HepG2 (cell line): ENCODE data around the gene LENEP. TPM values are rescaled to one million over a fixed set of nuclear protein-coding genes. Genes with fewer than 3 reads are reported as not detected.

Experiments used
- ATAC-seq: fragments of 200-7000 bp; cut with Tn5 transposase; 3 replicates; pipeline ENCODE4 v1.9.1; 2020; ENCODE audit warnings: mild to moderate bottlenecking, moderate library complexity
- BruUV-seq: library from RNA; stranded (reverse); fragments of 400-500 nt; replicated peaks from 2 replicates; lab custom pipeline; 2021; lab: Mats Ljungman, UMichigan
- CTCF ChIA-PET: fragments of 300-600 bp; formaldehyde crosslinking; extraction: SDS; loops from one replicate; lab custom pipeline; 2021; ENCODE audit warnings: low total read pairs, inconsistent platforms, low intra/inter-chr PET ratio; lab: Yijun Ruan, JAX
- POLR2A ChIA-PET: fragments of 350-600 bp; sonication (Branson Sonifier 250); formaldehyde crosslinking; loops from one replicate; lab custom pipeline; 2020; ENCODE audit warnings: antibody characterized with exemption, inconsistent platforms; lab: Yijun Ruan, JAX
- DNase-seq: peaks from one replicate; pipeline ENCODE4 v3.0.0-alpha.2; 2015; ENCODE audit warnings: low spot score
- FAIRE-seq: peaks from 3 replicates; lab custom pipeline; 2011; peaks lifted over from hg19 to GRCh38; lab: Jason Lieb, UNC
- H2AFZ ChIP-seq: one replicate; pipeline ENCODE4 v1.6.1; 2011; ENCODE audit warnings: low read length, inconsistent platforms
- H3K27ac ChIP-seq: fragments of 300-600 bp; 3 replicates; pipeline ENCODE4 v1.8.0; 2011; ENCODE audit warnings: mixed run types, mild to moderate bottlenecking, mixed read lengths, low read length, inconsistent platforms; ENCODE audit not compliant: insufficient read depth; ENCODE audit errors: extremely low read length
- H3K27me3 ChIP-seq, 2 experiments: fragments of 200-600 bp in 1 of 2; 2 replicates in 1 of 2; 3 replicates in 1 of 2; pipeline versions ENCODE4 v1.6.0 to v1.8.0; 2011; ENCODE audit warnings: low read length in 2 of 2, mild to moderate bottlenecking in 2 of 2, moderate library complexity in 2 of 2, inconsistent platforms in 1 of 2; ENCODE audit not compliant: insufficient read depth in 2 of 2, control insufficient read depth in 1 of 2
- H3K36me3 ChIP-seq, 2 experiments: fragments of 200-600 bp in 1 of 2; replicated peaks in 1 of 2; 2 replicates in 1 of 2; 3 replicates in 1 of 2; pipeline versions ENCODE4 v1.5.1 to v1.8.0; 2011; ENCODE audit warnings: low read length in 2 of 2, inconsistent platforms in 1 of 2; ENCODE audit not compliant: insufficient read depth in 2 of 2, control insufficient read depth in 1 of 2
- H3K4me1 ChIP-seq: 2 replicates; pipeline ENCODE4 v1.5.1; 2012; ENCODE audit warnings: low read length, inconsistent platforms; ENCODE audit not compliant: insufficient read depth
- H3K4me2 ChIP-seq: 2 replicates; pipeline ENCODE4 v1.6.0; 2011; ENCODE audit warnings: low read depth, low read length, inconsistent platforms
- H3K4me3 ChIP-seq, 3 experiments: fragments of 200-600 bp in 1 of 3; sonication (generic), shearing (Covaris generic) in 1 of 3; replicated peaks in 1 of 3; 2 replicates each; pipeline ENCODE4 v1.5.1; 2011 to 2016; ENCODE audit warnings: low read length in 3 of 3, inconsistent platforms in 2 of 3, low read depth in 2 of 3, mild to moderate bottlenecking in 2 of 3, control low read depth in 1 of 3, mixed read lengths in 1 of 3; ENCODE audit not compliant: insufficient read depth in 1 of 3
- H3K79me2 ChIP-seq: one replicate; pipeline ENCODE4 v1.6.1; 2011; ENCODE audit warnings: low read length, inconsistent platforms; ENCODE audit not compliant: insufficient read depth
- H3K9ac ChIP-seq: 2 replicates; pipeline ENCODE4 v1.6.0; 2011; ENCODE audit warnings: mild to moderate bottlenecking, low read depth, low read length, inconsistent platforms; ENCODE audit not compliant: insufficient read depth
- H3K9me3 ChIP-seq: 2 replicates; pipeline ENCODE4 v1.5.1; 2012; ENCODE audit warnings: mild to moderate bottlenecking, low read length
- H4K20me1 ChIP-seq: 2 replicates; pipeline ENCODE4 v1.6.0; 2011; ENCODE audit warnings: inconsistent platforms, mild to moderate bottlenecking, low read length, moderate library complexity; ENCODE audit not compliant: insufficient read depth
- BRD4 ChIP-seq: sonication (generic); formaldehyde crosslinking; IDR thresholded peaks from 2 replicates; pipeline ENCODE4 v1.4.0; 2020; ENCODE audit warnings: missing genetic modification reagents
- CBX1 ChIP-seq: IDR thresholded peaks from one replicate; pipeline ENCODE4 v1.6.1; 2016; ENCODE audit warnings: antibody characterized with exemption, low read depth
- CBX5 ChIP-seq: sonication (generic); formaldehyde crosslinking; IDR thresholded peaks from 2 replicates; pipeline ENCODE4 v1.4.0; 2020; ENCODE audit warnings: missing genetic modification reagents, borderline replicate concordance
- EP300 ChIP-seq, 3 experiments: sonication (generic) in 1 of 3; formaldehyde crosslinking in 1 of 3; IDR thresholded peaks; 2 replicates each; pipeline versions ENCODE4 v1.5.1 to v1.6.1; 2011 to 2020; ENCODE audit warnings: low read depth in 2 of 3, low read length in 2 of 3, borderline replicate concordance in 1 of 3, improper control_type of control experiment in 1 of 3, mild to moderate bottlenecking in 1 of 3, missing genetic modification reagents in 1 of 3, moderate library complexity in 1 of 3
- HIVEP1 ChIP-seq: sonication (generic); formaldehyde crosslinking; IDR thresholded peaks from 2 replicates; pipeline ENCODE4 v1.4.0; 2020; ENCODE audit warnings: mild to moderate bottlenecking, missing genetic modification reagents
- JDP2 ChIP-seq: sonication (generic); formaldehyde crosslinking; IDR thresholded peaks from 2 replicates; pipeline ENCODE4 v1.8.1; 2022; ENCODE audit warnings: missing genetic modification reagents, borderline replicate concordance
- MNT ChIP-seq: fragments of 450-650 bp; IDR thresholded peaks from 2 replicates; pipeline ENCODE4 v1.6.1; 2016
- PHF5A ChIP-seq: IDR thresholded peaks from one replicate; pipeline ENCODE4 v1.6.1; 2018; ENCODE audit warnings: low read depth, missing genetic modification reagents; ENCODE audit not compliant: unreplicated experiment
- RARA ChIP-seq: IDR thresholded peaks from 2 replicates; pipeline ENCODE4 v1.6.1; 2016; ENCODE audit warnings: missing genetic modification reagents, missing compliant biosample characterization
- REL ChIP-seq: sonication (generic); formaldehyde crosslinking; conservative IDR thresholded peaks from 2 replicates; pipeline ENCODE4 v1.8.0; 2022; ENCODE audit warnings: mild to moderate bottlenecking, missing genetic modification reagents, moderate library complexity
- REPIN1 ChIP-seq: sonication (generic); formaldehyde crosslinking; IDR thresholded peaks from 2 replicates; pipeline ENCODE4 v1.8.0; 2022; ENCODE audit warnings: missing genetic modification reagents, low read depth, mild to moderate bottlenecking, borderline replicate concordance
- TCF12 ChIP-seq, 2 experiments: fragments of 450-650 bp in 1 of 2; sonication (generic) in 1 of 2; formaldehyde crosslinking in 1 of 2; IDR thresholded peaks; 2 replicates each; pipeline versions ENCODE4 v1.6.1 to v1.8.0; 2017 to 2022; ENCODE audit warnings: antibody characterized with exemption in 1 of 2, mild to moderate bottlenecking in 1 of 2, missing genetic modification reagents in 1 of 2, moderate library complexity in 1 of 2
- ZBTB8A ChIP-seq: sonication (generic); formaldehyde crosslinking; IDR thresholded peaks from 2 replicates; pipeline ENCODE4 v1.4.0; 2020; ENCODE audit warnings: mild to moderate bottlenecking, low read depth, missing genetic modification reagents, borderline replicate concordance
- ZNF230 ChIP-seq: sonication (generic); formaldehyde crosslinking; IDR thresholded peaks from 2 replicates; pipeline ENCODE4 v1.4.0; 2020; ENCODE audit warnings: mild to moderate bottlenecking, missing genetic modification reagents
- ZNF263 ChIP-seq: sonication (generic); formaldehyde crosslinking; IDR thresholded peaks from 2 replicates; pipeline ENCODE4 v1.4.0; 2020; ENCODE audit warnings: missing genetic modification reagents
- ZNF274 ChIP-seq: sonication (generic); formaldehyde crosslinking; IDR thresholded peaks from 2 replicates; pipeline ENCODE4 v1.5.1; 2020; ENCODE audit warnings: mild to moderate bottlenecking, missing genetic modification reagents
- ZNF460 ChIP-seq: sonication (generic); formaldehyde crosslinking; IDR thresholded peaks from 2 replicates; pipeline ENCODE4 v1.5.1; 2020; ENCODE audit warnings: missing genetic modification reagents, mild to moderate bottlenecking, borderline replicate concordance
- ZNF547 ChIP-seq: sonication (generic); formaldehyde crosslinking; IDR thresholded peaks from 2 replicates; pipeline ENCODE4 v1.5.1; 2020; ENCODE audit warnings: mild to moderate bottlenecking, missing genetic modification reagents
- WGBS: methylation state at CpG from one replicate; pipeline ENCODE4 v1.1.6; 2017; ENCODE audit warnings: low lambda C conversion rate; 5-methylcytosine and 5-hydroxymethylcytosine counted together
- in situ Hi-C: cut with HindIII; loops from 2 replicates; pipeline ENCODE4 v1.10.0; 2017; ENCODE audit warnings: low pct_unique_long_range_greater_than_20kb; ENCODE audit not compliant: extremely low pct_ligation_motif_present
- intact Hi-C: fragments of 100-400 bp; cut with micrococcal nuclease; formaldehyde crosslinking; loops from one replicate; pipeline ENCODE4 v1.10.0; 2022; ENCODE audit not compliant: unreplicated experiment
- polyA plus RNA-seq, 8 experiments: library from polyadenylated mRNA; depleted of rRNA in 3 of 8; stranded (reverse) in 7 of 8; unstranded in 1 of 8; fragments of >200 nt; fragmentation: Illumina TruSeq in 4 of 8; extraction: Trizol in 4 of 8; gene quantifications; 2 replicates each; pipeline versions ENCODE4 v1.2.1 to v1.2.3, GENCODE V29; 2011 to 2016; ENCODE audit warnings: low read depth in 4 of 8, missing spikeins in 1 of 8, mixed read lengths in 1 of 8; ENCODE audit not compliant: insufficient read depth in 1 of 8
- total RNA-seq, 5 experiments: library from RNA; depleted of rRNA; stranded (reverse); fragments of >200 nt; fragmentation: Illumina TruSeq; extraction: Trizol; gene quantifications; 2 replicates each; pipeline ENCODE4 v1.2.3, GENCODE V29; 2016; ENCODE audit warnings: low read depth in 1 of 5

Gene LENEP
- total and polyA plus RNA-seq, 2 of the 13 experiments (the other 11 are each of a cell fraction or from before 2014, with no cell fraction given), result 0.29 TPM; not detected in 1

DNA sequence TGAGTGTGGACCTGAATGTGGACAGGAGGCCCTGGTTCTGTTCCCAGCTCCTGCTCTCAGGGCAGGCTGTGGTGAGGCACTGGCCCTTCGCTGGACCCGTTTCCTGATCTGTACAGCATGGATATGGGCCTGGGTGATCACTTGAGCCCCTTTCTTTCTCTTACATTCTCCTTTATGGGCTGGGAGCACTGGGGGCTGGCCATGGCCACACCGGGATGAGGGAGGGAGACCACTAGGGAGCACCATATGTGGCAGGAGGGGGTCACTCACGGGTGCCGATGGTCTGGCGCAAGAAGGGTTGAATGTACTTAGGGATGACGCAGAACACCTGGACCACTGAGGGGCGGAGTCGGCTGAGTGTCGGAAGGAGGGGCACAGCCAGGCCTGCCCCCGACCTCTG, 37.5 kb downstream of the LENEP start:
- H3K79me2 ChIP-seq, result no peaks in the 10 kb centered on the region
- in situ Hi-C loops, result no loop called here
- H3K4me3 ChIP-seq, result no peak overlapping the region
- no peak overlapping the region for H2AFZ ChIP-seq
- TF ChIP-seq BRD4 (CRISPR knock-in tag), result no peak
- TF ChIP-seq ZNF263 (CRISPR knock-in tag), result peak; percentile 86
- no peak for TF ChIP-seq TCF12 (IDR thresholded peaks at IDR 0.05)
- TF ChIP-seq TCF12 (CRISPR knock-in tag; IDR thresholded peaks at IDR 0.05), result no peak
- TF ChIP-seq CBX5 (CRISPR knock-in tag), result no peak
- TF ChIP-seq, all 625 proteins: peak for 1
- peak; percentile 6; the same call in 2 of the 3 replicates for ATAC-seq
- Histone ChIP-seq H3K36me3 (no peaks in the 10 kb centered on the region), H3K9ac (no peak overlapping the region), H3K27me3 (peaks cover 7 to 51% of the 10 kb centered on the region in 2 experiments), H3K4me1 (peaks cover 36% of the 10 kb centered on the region), H4K20me1 (no peaks in the 10 kb centered on the region), H3K9me3 (no peaks in the 10 kb centered on the region), H3K27ac (no peak overlapping the region), H3K4me2 (no peak overlapping the region)
- CTCF ChIA-PET, result no interaction called here
- WGBS, result 49% methylated on average over 9 of the region's 11 CpGs
- no TSS peak for BruUV-seq
- POLR2A ChIA-PET, result no interaction called here
- no peak for FAIRE-seq
- DNase-seq, result no peak
- intact Hi-C loops, result no loop called here

DNA sequence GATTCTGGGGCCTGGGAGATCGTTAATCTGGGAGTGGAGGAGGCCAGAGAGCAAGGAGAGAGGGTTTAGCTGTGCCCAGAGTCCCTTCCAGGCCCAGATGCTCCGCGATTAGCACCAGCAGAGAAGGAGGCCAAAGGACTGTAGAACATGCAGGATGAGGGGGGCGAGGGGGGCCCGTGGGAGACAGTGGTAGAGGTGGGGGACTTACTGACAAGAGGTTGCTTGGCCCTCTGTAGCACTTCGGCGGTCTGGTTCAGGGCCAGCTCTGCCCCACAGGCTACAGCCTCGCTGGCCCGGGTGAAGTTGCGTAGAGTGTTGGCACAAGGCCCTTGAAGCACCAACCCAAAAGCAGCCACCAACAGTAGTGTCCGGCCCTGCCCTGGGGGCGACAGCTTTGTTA, 39.5 kb downstream of the LENEP start:
- no peak overlapping the region for H3K9ac ChIP-seq
- peaks cover 7 to 61% of the 10 kb centered on the region in 2 experiments for H3K27me3 ChIP-seq
- FAIRE-seq (no peak), ATAC-seq (no peak), DNase-seq (no peak)
- no peaks in the 10 kb centered on the region for H3K79me2 ChIP-seq
- CTCF ChIA-PET, result no interaction called here
- H3K4me2 ChIP-seq, result no peak overlapping the region
- H3K36me3 ChIP-seq, result no peaks in the 10 kb centered on the region
- no peaks in the 10 kb centered on the region for H3K9me3 ChIP-seq
- 53% methylated on average over 8 of the region's 12 CpGs for WGBS
- POLR2A ChIA-PET, result no interaction called here
- peaks cover 28% of the 10 kb centered on the region for H3K4me1 ChIP-seq
- H3K27ac ChIP-seq, result no peak overlapping the region
- in situ Hi-C loops (no loop called here), intact Hi-C loops (no loop called here)
- BruUV-seq, result no TSS peak
- no peaks in the 10 kb centered on the region for H4K20me1 ChIP-seq
- H3K4me3 ChIP-seq, result no peak overlapping the region
- no peak overlapping the region for H2AFZ ChIP-seq
- no peak for TF ChIP-seq REPIN1 (CRISPR knock-in tag)
- no peak for TF ChIP-seq MNT
- TF ChIP-seq ZNF274 (CRISPR knock-in tag), result no peak
- no peak for TF ChIP-seq JDP2 (CRISPR knock-in tag)
- TF ChIP-seq RARA (CRISPR knock-in tag), result no peak
- TF ChIP-seq PHF5A (CRISPR knock-in tag), result no peak
- no peak for TF ChIP-seq CBX1
- no peak for TF ChIP-seq ZNF460 (CRISPR knock-in tag)
- no peak for TF ChIP-seq ZBTB8A (CRISPR knock-in tag)
- no peak for TF ChIP-seq ZNF547 (CRISPR knock-in tag)
- TF ChIP-seq EP300 (IDR thresholded peaks at IDR 0.05; ENCODE audit: low read depth in 2 of 2, low read length in 2 of 2), result no peak
- no peak for TF ChIP-seq EP300 (CRISPR knock-in tag; IDR thresholded peaks at IDR 0.05; ENCODE audit: borderline replicate concordance)
- no peak for TF ChIP-seq REL (CRISPR knock-in tag)
- TF ChIP-seq HIVEP1 (CRISPR knock-in tag), result no peak
- no peak for TF ChIP-seq ZNF230 (CRISPR knock-in tag)
